Hepatocyte (in vitro differentiated cells): ENCODE results near the gene SIK3. TPM values are rescaled to one million over a fixed set of nuclear protein-coding genes. Genes with fewer than 3 reads are reported as not detected.

Source experiments
- polyA plus RNA-seq: library from polyadenylated mRNA; unstranded; fragments of >200 nt; fragmentation: Nextera tagmentation; extraction: Ambion mirVana; gene quantifications from 2 replicates; pipeline ENCODE4 v1.2.1, GENCODE V29; 2016
- small RNA-seq: library from RNA; depleted of rRNA; stranded (forward); fragments of <200 nt; gene quantifications from one replicate; pipeline ENCODE3, GENCODE V24; 2014
- total RNA-seq: library from RNA; depleted of rRNA; stranded (reverse); fragments of >200 nt; gene quantifications from 2 replicates; pipeline ENCODE4 v1.2.3, GENCODE V29; 2014

SIK3 gene
- total and polyA plus RNA-seq, 2 experiments from 2014 or later = 15.8 to 17.7 TPM

Small RNA genes within 50 kb of the gene (small RNA-seq; reads per million reads assigned to genes)
- gene AP000936.3 = not detected
- 0.93 reads per million, percentile 68 among the genes with 10 or more reads in this experiment for gene RNY4P6

Other genes starting within 250 kb of the SIK3 start
- 93.3 and 103 TPM in 2 replicates for gene PAFAH1B2, start 45.9 kb upstream of the SIK3 start, total RNA-seq
- 30.8 and 31.0 TPM in 2 replicates for gene PAFAH1B2, start 45.9 kb upstream of the SIK3 start, polyA plus RNA-seq
- 27.1 and 32.0 TPM in 2 replicates for gene SIDT2, start 80.3 kb upstream of the SIK3 start, total RNA-seq
- 16.7 and 19.9 TPM in 2 replicates for gene SIDT2, start 80.3 kb upstream of the SIK3 start, polyA plus RNA-seq
- 126 and 150 TPM in 2 replicates for gene TAGLN, start 100.9 kb upstream of the SIK3 start, total RNA-seq
- 94.0 and 113 TPM in 2 replicates for gene TAGLN, start 100.9 kb upstream of the SIK3 start, polyA plus RNA-seq
- gene PCSK7, start 133.6 kb upstream of the SIK3 start, total RNA-seq = 21.9 and 25.9 TPM in 2 replicates
- 33.0 and 33.2 TPM in 2 replicates for gene PCSK7, start 133.6 kb upstream of the SIK3 start, polyA plus RNA-seq
- 11.1 and 12.5 TPM in 2 replicates for gene RNF214, start 134.2 kb upstream of the SIK3 start, total RNA-seq
- 26.2 and 27.0 TPM in 2 replicates for gene RNF214, start 134.2 kb upstream of the SIK3 start, polyA plus RNA-seq
- 3.6 and 3.9 TPM in 2 replicates for gene BACE1-AS, start 192.9 kb upstream of the SIK3 start, total RNA-seq
- 2.1 and 3.9 TPM in 2 replicates for gene BACE1-AS, start 192.9 kb upstream of the SIK3 start, polyA plus RNA-seq
- 17.9 and 22.6 TPM in 2 replicates for gene BACE1, start 217.8 kb upstream of the SIK3 start, total RNA-seq
- gene BACE1, start 217.8 kb upstream of the SIK3 start, polyA plus RNA-seq = 12.7 and 17.5 TPM in 2 replicates
- 7.1 and 18.3 TPM in 2 replicates for gene CEP164, start 229.4 kb upstream of the SIK3 start, total RNA-seq
- 19.9 and 31.9 TPM in 2 replicates for gene CEP164, start 229.4 kb upstream of the SIK3 start, polyA plus RNA-seq